MG63 (cell line): ENCODE data around the gene SPNS3. TPM values are rescaled to one million over a fixed set of nuclear protein-coding genes. Genes with fewer than 3 reads are reported as not detected.
A peak's percentile ranks its signal among the peaks of the same experiment; 100 is the strongest.

ENCODE experiments used
- DNase-seq: peaks from one replicate; pipeline ENCODE4 v3.0.0-alpha.2; 2020
- H3K27me3 ChIP-seq: fragments of 250-450 bp; sonication (Bioruptor Pico); 2 replicates; pipeline ENCODE4 v1.5.1; 2020; ENCODE audit warnings: mild to moderate bottlenecking, moderate library complexity
- H3K36me3 ChIP-seq: fragments of 250-450 bp; sonication (Bioruptor Pico); 2 replicates; pipeline ENCODE4 v1.5.1; 2020; ENCODE audit warnings: mild to moderate bottlenecking, moderate library complexity
- H3K4me3 ChIP-seq: fragments of 250-450 bp; sonication (Bioruptor Pico); 2 replicates; pipeline ENCODE4 v1.5.1; 2020; ENCODE audit warnings: mild to moderate bottlenecking, moderate library complexity
- H3K9me3 ChIP-seq: fragments of 250-450 bp; sonication (Bioruptor Pico); 2 replicates; pipeline ENCODE4 v1.5.1; 2020; ENCODE audit warnings: mild to moderate bottlenecking, moderate library complexity
- total RNA-seq: library from RNA; depleted of rRNA; stranded (reverse); fragments of >200 nt; shearing (Covaris generic); gene quantifications from 2 replicates; pipeline ENCODE4 v1.2.3, GENCODE V29; 2014; ENCODE audit warnings: low replicate concordance

SPNS3 gene
- total RNA-seq, 1 experiment from 2014 or later = 1.3 TPM

DNA sequence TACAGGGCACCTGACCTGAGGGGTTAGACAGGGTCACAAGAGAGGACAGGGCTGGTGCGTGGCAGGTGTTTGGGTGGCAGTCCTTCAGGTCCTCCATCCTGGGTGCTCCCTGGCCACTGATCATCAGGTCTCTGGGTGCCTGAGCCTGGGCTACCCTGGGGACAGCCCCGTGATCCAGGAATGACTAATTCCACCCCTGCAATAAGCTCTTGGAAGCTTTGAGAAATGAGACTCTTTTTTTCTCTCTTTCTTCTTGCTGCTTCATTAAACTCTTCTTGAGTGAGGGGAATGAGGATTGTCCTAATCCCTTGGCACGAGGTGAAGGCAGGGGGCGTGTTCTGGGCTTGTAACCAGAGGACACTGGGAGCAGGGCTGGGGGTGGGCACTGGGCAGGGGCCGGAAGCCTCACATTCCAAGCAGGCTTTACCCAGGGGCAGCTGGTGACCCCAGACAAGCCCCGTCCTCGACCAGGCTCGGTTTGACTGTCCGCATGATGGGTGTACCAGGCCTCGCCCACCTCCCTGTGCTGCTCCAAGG, 43.6 kb downstream of the SPNS3 start:
- H3K4me3 ChIP-seq = no peak overlapping the region
- no peaks in the 10 kb centered on the region for H3K27me3 ChIP-seq
- no peak for DNase-seq
- H3K9me3 ChIP-seq = no peaks in the 10 kb centered on the region
- no peaks in the 10 kb centered on the region for H3K36me3 ChIP-seq

DNA sequence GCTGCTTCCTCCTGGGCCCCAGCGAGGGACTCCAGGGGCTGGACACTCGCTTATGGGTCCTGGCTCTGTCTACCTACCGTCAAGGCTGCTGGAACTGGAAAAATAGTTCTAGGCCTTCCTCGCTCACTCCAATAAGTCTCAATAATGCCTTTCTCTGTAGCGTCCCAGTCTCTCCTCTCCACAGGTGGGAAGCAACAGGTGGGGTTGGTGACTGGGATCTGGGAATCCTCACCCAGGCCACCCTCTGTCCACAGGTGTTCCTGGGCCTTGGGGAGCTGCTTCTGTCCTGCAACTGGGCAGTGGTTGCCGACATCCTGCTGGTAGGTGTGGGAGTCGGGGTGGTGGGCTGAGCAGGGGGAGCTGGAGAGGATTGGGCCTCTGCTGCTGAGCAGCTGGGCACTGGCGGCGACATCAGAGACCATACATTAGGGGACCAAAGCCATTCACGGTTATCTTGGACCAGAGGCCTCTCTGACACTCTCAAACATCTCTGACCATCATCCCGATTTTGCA, 44.6 kb downstream of the SPNS3 start:
- Histone ChIP-seq H3K27me3 (no peaks in the 10 kb centered on the region), H3K36me3 (no peaks in the 10 kb centered on the region), H3K4me3 (no peak overlapping the region), H3K9me3 (no peaks in the 10 kb centered on the region)
- DNase-seq = no peak

DNA sequence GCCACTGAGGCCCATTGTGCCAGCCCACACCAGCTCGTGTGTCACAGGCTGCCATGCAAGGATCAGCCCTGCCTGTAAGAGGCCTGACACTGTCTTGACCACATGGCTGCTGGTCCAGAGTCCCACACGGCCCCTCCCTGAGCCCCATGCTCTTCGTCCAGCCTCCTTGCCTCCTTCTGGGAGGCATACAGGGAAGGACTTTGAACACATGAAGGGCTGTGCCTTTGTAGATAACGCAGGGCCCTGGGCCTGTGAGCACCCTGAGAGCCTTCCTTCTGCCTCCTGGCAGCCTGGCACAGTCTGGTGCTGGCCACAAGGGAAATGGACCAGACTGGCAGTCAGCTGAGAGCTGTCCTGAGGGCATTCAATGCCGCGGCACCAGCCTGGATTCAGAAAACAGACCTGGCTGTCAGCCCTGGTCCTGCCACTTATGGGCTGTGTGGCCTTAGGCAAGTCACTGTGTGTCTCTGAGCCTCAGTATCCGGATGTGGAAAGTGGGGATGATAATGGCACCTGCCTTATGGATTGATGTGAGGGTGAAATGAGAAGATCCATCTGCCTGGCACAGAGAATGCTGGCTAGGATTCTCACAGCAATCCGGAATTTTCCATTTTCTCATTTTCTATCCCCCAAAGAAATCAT, 45.7 kb downstream of the SPNS3 start:
- Histone ChIP-seq H3K36me3 (no peaks in the 10 kb centered on the region), H3K4me3 (no peak overlapping the region), H3K9me3 (no peaks in the 10 kb centered on the region), H3K27me3 (no peaks in the 10 kb centered on the region)
- DNase-seq = no peak

- Histone ChIP-seq H3K9me3 (no peaks in the 10 kb centered on the region), H3K27me3 (no peaks in the 10 kb centered on the region), H3K4me3 (no peak overlapping the region), H3K36me3 (no peaks in the 10 kb centered on the region)
- no peak for DNase-seq
Measured at GRCh38 chr17:4479982-4480751, 46.4 kb downstream of the SPNS3 start.

DNA sequence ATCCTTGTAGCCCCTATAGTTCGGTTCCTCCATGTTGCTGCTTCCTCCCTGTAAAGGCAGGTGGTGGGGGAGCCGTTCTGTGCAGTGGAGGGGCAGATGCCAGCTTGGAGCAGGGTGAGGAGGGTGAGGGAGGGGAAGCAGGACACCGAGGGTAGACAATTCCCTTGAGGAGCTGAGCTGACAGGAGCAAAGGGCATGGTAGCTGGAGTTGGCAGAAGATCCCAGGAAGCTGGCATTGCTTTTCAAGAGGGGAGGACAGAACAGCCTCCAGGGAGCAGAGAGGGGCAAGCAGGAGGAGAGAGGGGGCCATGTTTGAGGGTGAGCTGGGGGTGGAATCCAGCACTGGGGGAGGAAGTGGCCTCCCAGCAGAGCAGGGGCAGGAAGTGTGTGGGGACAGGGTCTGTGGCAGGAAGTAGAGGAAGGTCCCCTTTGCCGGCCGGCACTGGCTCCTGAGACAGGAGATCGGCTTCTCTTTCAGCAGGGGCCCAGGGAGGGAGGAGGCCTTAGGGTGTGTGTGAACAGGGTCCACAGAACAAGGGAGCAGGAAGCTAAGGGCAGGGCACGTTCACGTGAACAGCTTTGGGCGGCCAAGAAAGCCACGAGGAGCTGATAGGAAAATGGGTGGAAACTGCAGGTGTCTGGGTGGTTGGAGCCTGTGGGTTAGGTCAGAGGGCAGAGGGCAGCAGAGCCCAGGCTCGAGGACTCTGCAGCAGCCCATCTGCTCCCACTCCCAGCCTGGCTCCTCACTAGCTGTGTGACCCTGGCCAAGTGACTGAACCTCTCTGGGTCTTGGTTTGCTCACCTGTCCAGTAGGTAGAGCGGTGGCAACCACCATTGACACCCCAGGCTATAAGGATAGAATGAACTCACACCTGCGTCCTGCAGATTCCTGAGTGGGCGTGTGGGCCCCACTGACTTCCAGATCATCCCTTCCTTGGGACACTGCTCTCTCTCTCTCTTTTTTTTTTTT, 47.5 kb downstream of the SPNS3 start:
- H3K36me3 ChIP-seq = no peaks in the 10 kb centered on the region
- no peak for DNase-seq
- no peaks in the 10 kb centered on the region for H3K27me3 ChIP-seq
- no peaks in the 10 kb centered on the region for H3K9me3 ChIP-seq
- no peak overlapping the region for H3K4me3 ChIP-seq

- Histone ChIP-seq H3K9me3 (no peaks in the 10 kb centered on the region), H3K36me3 (no peaks in the 10 kb centered on the region), H3K27me3 (no peaks in the 10 kb centered on the region), H3K4me3 (no peak overlapping the region)
- no peak for DNase-seq
Measured at GRCh38 chr17:4482338-4483011, 48.7 kb downstream of the SPNS3 start.

DNA sequence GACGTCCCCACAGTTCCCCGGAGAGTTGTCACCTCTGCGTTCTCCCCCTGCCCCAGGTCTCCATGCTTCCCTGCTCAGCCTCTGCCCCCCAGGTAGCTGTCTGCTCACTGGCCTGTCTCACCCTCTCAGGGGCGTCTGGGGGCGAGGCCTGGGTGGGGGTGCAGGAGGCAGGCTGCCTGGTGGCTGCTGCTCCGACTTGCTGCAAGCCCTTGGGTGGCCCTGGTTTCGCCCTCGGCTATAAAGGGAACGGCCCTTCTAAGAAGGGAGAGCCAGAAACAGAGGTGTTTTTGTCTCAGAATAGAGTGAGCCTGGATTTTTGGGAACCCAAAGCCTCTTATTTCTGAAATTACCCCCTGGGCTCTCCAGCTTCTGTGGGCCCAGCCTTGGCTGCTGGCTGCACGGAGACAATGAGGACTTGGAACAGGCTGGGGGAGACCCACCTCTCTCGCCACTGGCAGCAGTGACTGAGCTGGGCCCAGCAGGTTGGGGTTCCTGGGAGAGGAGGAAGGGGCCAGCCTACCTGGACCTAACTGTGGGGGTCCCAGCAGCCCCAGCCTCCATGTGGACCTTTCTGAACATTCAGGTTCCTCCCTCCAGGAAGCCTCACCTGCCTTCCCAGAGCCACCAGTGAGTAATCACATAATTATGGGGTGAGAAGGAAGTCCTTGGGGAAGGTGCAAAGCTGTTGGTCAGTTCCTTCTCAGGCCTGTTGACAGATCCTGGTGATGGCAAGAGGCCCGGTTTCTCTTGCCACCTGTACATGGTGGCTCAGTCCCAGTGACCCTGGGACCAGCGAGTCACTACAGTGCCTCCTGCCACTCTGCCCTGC, 49.5 kb downstream of the SPNS3 start:
- no peak for DNase-seq
- no peaks in the 10 kb centered on the region for H3K27me3 ChIP-seq
- no peaks in the 10 kb centered on the region for H3K36me3 ChIP-seq
- H3K4me3 ChIP-seq = no peak overlapping the region
- H3K9me3 ChIP-seq = no peaks in the 10 kb centered on the region

- DNase-seq = no peak
- Histone ChIP-seq H3K4me3 (no peak overlapping the region), H3K27me3 (no peaks in the 10 kb centered on the region), H3K36me3 (no peaks in the 10 kb centered on the region), H3K9me3 (no peaks in the 10 kb centered on the region)
Measured at GRCh38 chr17:4485676-4486646, 52.2 kb downstream of the SPNS3 start.

DNA sequence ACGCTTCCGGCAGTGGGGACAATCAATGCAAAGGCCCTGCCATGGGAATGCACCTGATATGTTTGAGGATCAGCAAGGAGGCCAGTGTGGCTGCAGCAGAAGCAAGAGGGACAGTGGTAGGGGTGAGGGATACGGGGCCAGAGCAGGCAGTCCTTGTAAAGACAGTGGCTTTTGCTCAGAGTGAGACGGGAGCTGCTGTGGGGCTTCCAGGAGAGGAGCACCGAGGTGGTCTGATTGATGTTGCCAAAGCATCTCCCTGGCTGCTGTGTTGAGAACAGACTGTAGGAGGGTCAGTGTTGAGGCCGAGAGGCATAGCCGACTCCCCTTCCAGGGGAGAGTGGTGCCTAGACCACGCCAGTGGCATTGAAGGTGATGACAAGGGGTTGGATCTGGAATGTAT, 53.6 kb downstream of the SPNS3 start:
- DNase-seq = no peak
- no peaks in the 10 kb centered on the region for H3K9me3 ChIP-seq
- no peaks in the 10 kb centered on the region for H3K27me3 ChIP-seq
- no peak overlapping the region for H3K4me3 ChIP-seq
- no peaks in the 10 kb centered on the region for H3K36me3 ChIP-seq

GRCh38 chr17:4487820-4488716, 54.3 kb downstream of the SPNS3 start:
- Histone ChIP-seq H3K9me3 (no peaks in the 10 kb centered on the region), H3K27me3 (no peaks in the 10 kb centered on the region), H3K4me3 (no peak overlapping the region), H3K36me3 (no peaks in the 10 kb centered on the region)
- DNase-seq = no peak

DNA sequence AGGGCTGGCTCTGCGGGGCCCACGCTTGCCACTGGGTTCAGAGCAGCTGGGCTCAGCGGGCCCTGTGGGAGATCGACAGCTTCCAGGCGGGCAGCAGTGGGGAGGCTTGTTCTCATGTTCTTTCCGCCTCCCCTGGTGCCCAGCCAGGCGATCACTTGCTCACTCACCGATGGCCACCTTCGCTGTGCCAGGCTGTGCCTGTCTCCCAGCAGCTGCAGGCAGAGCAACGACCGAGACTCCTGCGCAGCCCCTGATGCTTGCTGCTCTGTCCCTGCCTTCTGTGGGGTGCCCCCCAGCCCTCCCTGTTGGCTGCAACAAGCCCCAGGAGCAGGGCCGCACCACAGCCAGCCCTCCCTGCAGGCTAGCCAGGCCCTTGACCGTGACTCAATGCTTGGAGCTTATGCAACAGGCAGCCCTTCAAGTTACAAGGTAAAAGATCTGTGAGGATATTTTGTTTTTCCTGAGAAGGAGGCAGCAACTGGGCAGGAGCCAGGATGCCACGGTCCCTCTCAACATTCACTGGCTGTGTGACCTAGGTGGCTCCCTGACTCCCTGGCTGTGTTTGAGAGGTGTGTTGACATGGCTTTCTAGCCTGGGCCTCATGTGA, 55.4 kb downstream of the SPNS3 start:
- H3K36me3 ChIP-seq = no peaks in the 10 kb centered on the region
- no peak overlapping the region for H3K4me3 ChIP-seq
- H3K27me3 ChIP-seq = no peaks in the 10 kb centered on the region
- H3K9me3 ChIP-seq = no peaks in the 10 kb centered on the region
- DNase-seq = no peak

- peak; percentile 40 for DNase-seq
- H3K36me3 ChIP-seq = no peaks in the 10 kb centered on the region
- no peaks in the 10 kb centered on the region for H3K9me3 ChIP-seq
- no peaks in the 10 kb centered on the region for H3K27me3 ChIP-seq
- no peak overlapping the region for H3K4me3 ChIP-seq
Measured at GRCh38 chr17:4490109-4490591, 56.4 kb downstream of the SPNS3 start.

GRCh38 chr17:4490637-4491061, 56.9 kb downstream of the SPNS3 start:
- Histone ChIP-seq H3K27me3 (no peaks in the 10 kb centered on the region), H3K9me3 (no peaks in the 10 kb centered on the region), H3K4me3 (no peak overlapping the region), H3K36me3 (no peaks in the 10 kb centered on the region)
- no peak for DNase-seq
